ENCODE results near the gene TTLL4.

The TTLL4 gene, protein sequence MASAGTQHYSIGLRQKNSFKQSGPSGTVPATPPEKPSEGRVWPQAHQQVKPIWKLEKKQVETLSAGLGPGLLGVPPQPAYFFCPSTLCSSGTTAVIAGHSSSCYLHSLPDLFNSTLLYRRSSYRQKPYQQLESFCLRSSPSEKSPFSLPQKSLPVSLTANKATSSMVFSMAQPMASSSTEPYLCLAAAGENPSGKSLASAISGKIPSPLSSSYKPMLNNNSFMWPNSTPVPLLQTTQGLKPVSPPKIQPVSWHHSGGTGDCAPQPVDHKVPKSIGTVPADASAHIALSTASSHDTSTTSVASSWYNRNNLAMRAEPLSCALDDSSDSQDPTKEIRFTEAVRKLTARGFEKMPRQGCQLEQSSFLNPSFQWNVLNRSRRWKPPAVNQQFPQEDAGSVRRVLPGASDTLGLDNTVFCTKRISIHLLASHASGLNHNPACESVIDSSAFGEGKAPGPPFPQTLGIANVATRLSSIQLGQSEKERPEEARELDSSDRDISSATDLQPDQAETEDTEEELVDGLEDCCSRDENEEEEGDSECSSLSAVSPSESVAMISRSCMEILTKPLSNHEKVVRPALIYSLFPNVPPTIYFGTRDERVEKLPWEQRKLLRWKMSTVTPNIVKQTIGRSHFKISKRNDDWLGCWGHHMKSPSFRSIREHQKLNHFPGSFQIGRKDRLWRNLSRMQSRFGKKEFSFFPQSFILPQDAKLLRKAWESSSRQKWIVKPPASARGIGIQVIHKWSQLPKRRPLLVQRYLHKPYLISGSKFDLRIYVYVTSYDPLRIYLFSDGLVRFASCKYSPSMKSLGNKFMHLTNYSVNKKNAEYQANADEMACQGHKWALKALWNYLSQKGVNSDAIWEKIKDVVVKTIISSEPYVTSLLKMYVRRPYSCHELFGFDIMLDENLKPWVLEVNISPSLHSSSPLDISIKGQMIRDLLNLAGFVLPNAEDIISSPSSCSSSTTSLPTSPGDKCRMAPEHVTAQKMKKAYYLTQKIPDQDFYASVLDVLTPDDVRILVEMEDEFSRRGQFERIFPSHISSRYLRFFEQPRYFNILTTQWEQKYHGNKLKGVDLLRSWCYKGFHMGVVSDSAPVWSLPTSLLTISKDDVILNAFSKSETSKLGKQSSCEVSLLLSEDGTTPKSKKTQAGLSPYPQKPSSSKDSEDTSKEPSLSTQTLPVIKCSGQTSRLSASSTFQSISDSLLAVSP

DNA sequence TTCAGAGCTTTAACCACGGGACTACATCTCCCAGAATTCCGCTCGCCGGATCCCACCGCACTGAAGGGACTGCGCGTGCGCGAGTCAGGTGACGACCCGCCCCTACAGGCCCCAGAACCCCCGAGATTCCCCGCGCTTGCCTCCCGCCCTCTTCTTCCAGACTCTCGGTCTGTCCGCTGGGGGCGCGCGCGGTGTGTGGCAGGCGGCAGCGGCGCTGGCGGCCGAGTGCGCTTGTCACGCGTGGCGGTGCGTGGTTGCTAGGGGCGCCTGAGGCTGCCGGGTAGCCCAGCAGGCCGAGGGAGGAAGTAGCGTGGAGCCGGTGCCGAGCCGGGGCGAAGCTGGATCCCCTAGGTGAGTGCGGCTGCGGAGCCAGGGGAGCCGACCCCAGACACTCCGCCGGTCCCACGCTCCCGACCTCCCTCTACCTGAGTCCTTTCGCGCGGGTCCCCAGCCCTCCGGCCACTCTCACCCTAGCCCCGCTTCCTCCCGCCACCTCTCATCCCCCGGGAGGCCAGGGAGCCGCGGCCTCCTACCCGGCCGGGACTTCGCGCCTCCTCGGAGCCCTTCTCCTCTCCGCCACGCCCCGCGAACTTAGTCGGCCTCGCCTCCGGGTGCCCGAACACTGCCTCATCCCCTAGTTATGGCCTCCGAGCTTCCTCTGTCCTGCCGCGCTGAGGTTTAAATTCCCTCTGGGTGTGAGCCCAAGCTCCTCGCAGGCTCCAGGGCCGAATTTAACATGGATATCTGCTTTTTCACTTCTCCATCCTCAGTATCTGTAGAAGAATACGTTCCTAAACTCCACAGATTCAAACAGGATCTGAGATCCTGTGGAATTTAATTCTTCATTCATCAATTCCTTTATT, at the start of gene TTLL4:
TTLL4 (plus strand) TSS at position 149 of the 863 bp plus-strand sequence. CDS start 26,842 bp downstream, outside the sequence.
- H3K27ac ChIP-seq (ENCODE audit: low read length): peak within 1 kb of the TSS; percentile 39
- TF ChIP-seq EZH2phosphoT487 (IDR thresholded peaks at IDR 0.05; ENCODE audit: low read depth): no peak
- TF ChIP-seq, protein P1, sequence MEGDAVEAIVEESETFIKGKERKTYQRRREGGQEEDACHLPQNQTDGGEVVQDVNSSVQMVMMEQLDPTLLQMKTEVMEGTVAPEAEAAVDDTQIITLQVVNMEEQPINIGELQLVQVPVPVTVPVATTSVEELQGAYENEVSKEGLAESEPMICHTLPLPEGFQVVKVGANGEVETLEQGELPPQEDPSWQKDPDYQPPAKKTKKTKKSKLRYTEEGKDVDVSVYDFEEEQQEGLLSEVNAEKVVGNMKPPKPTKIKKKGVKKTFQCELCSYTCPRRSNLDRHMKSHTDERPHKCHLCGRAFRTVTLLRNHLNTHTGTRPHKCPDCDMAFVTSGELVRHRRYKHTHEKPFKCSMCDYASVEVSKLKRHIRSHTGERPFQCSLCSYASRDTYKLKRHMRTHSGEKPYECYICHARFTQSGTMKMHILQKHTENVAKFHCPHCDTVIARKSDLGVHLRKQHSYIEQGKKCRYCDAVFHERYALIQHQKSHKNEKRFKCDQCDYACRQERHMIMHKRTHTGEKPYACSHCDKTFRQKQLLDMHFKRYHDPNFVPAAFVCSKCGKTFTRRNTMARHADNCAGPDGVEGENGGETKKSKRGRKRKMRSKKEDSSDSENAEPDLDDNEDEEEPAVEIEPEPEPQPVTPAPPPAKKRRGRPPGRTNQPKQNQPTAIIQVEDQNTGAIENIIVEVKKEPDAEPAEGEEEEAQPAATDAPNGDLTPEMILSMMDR (IDR thresholded peaks at IDR 0.05; ENCODE audit: low read depth, low read length): peak; percentile 56
- H3K4me1 ChIP-seq (ENCODE audit: low read length): peaks cover 15% of the 10 kb centered on the region
- H3K9ac ChIP-seq (ENCODE audit: low read length): peak within 1 kb of the TSS; percentile 90
- peak within 1 kb of the TSS; percentile 99 for H3K4me3 ChIP-seq (ENCODE audit: low read length)
- H3K27me3 ChIP-seq (ENCODE audit: low read depth, low read length): no peaks in the 10 kb centered on the region
- H4K20me1 ChIP-seq (ENCODE audit: insufficient read depth, low read length): peaks cover 3% of the 10 kb centered on the region; the same call in 1 of the 2 replicates
- no peaks in the 10 kb centered on the region for H3K9me3 ChIP-seq (ENCODE audit: insufficient read depth, low read length)
- peaks cover 44% of the 10 kb centered on the region for H3K79me2 ChIP-seq (ENCODE audit: low read length)
- peak within 1 kb of the TSS; percentile 99 for H3K4me2 ChIP-seq (ENCODE audit: low read length)
- peaks cover 2% of the 10 kb centered on the region for H3K36me3 ChIP-seq (replicated peaks; ENCODE audit: low read depth, low read length)
- H2AFZ ChIP-seq (ENCODE audit: low read depth, low read length): peak within 1 kb of the TSS; percentile 67

DNA sequence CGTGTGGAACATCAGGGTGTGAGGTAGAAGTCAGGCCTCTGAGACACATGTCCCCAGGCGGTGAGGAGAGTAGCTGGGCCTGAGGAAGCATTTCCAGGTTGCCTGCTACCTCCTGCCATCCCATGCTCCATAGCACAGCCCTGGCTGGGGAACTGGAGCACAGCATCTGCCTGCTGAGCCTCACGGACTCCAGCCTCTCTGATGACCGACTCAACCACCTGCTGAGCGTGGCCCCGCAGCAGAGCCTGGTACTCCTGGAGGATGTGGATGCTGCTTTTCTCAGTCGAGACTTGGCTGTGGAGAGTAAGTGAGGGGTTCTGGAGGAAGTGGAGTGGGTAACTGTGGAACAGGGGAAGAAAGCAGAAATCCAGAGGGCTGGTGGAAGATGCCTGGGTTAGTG, 48.3 kb upstream of the TTLL4 start:
- Histone ChIP-seq H3K9ac (ENCODE audit: low read length) (no peak overlapping the region), H3K4me3 (ENCODE audit: low read length) (no peak overlapping the region), H3K36me3 (replicated peaks; ENCODE audit: low read depth, low read length) (peaks cover 4% of the 10 kb centered on the region), H4K20me1 (ENCODE audit: insufficient read depth, low read length) (no peaks in the 10 kb centered on the region), H3K9me3 (ENCODE audit: insufficient read depth, low read length) (no peaks in the 10 kb centered on the region), H3K27ac (ENCODE audit: low read length) (no peak overlapping the region), H3K4me1 (ENCODE audit: low read length) (peaks cover 7% of the 10 kb centered on the region), H3K4me2 (ENCODE audit: low read length) (no peak overlapping the region), H3K79me2 (ENCODE audit: low read length) (peaks cover 36% of the 10 kb centered on the region), H2AFZ (ENCODE audit: low read depth, low read length) (no peak overlapping the region), H3K27me3 (ENCODE audit: low read depth, low read length) (no peaks in the 10 kb centered on the region)
- TF ChIP-seq, protein P1 (IDR thresholded peaks at IDR 0.05; ENCODE audit: low read depth, low read length): no peak
- no peak for TF ChIP-seq EZH2phosphoT487 (IDR thresholded peaks at IDR 0.05; ENCODE audit: low read depth)

DNA sequence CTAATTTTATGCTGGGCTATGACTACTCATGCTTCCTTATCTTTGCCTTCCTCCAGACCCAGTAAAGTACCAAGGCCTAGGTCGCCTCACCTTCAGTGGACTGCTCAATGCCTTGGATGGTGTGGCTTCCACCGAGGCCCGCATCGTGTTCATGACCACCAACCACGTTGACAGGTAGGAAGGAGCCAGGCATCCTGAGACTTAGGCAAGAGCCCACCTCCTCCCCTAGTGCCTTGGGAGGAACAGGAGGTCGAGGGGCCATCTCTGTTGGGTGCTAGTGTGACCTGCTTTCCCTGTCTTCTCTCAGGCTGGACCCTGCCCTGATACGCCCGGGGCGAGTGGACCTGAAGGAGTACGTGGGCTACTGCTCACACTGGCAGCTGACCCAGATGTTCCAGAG, 47.8 kb upstream of the TTLL4 start:
- Histone ChIP-seq H3K4me2 (ENCODE audit: low read length) (no peak overlapping the region), H3K9me3 (ENCODE audit: insufficient read depth, low read length) (no peaks in the 10 kb centered on the region), H4K20me1 (ENCODE audit: insufficient read depth, low read length) (no peaks in the 10 kb centered on the region), H3K27me3 (ENCODE audit: low read depth, low read length) (no peaks in the 10 kb centered on the region), H3K9ac (ENCODE audit: low read length) (no peak overlapping the region), H3K4me3 (ENCODE audit: low read length) (no peak overlapping the region), H3K36me3 (replicated peaks; ENCODE audit: low read depth, low read length) (peaks cover 1% of the 10 kb centered on the region), H3K79me2 (ENCODE audit: low read length) (peaks cover 32% of the 10 kb centered on the region), H3K27ac (ENCODE audit: low read length) (no peak overlapping the region), H2AFZ (ENCODE audit: low read depth, low read length) (no peak overlapping the region), H3K4me1 (ENCODE audit: low read length) (peaks cover 7% of the 10 kb centered on the region)
- no peak for TF ChIP-seq EZH2phosphoT487 (IDR thresholded peaks at IDR 0.05; ENCODE audit: low read depth)
- TF ChIP-seq, protein P1 (IDR thresholded peaks at IDR 0.05; ENCODE audit: low read depth, low read length): no peak
